NOMO-1 (cell line): ENCODE results near the gene CEP170B.
"Not testable (repeated sequence)": the region's sequence is repeated elsewhere in the genome, so short reads cannot be mapped to it uniquely, and the experiment has no call there.

Source experiments
- DNase-seq, 2 experiments: peaks; one replicate each; lab custom pipeline; 2025; ENCODE audit not compliant: unreplicated experiment in 2 of 2; lab: John Stamatoyannopoulos, UW

The CEP170B gene

DNA sequence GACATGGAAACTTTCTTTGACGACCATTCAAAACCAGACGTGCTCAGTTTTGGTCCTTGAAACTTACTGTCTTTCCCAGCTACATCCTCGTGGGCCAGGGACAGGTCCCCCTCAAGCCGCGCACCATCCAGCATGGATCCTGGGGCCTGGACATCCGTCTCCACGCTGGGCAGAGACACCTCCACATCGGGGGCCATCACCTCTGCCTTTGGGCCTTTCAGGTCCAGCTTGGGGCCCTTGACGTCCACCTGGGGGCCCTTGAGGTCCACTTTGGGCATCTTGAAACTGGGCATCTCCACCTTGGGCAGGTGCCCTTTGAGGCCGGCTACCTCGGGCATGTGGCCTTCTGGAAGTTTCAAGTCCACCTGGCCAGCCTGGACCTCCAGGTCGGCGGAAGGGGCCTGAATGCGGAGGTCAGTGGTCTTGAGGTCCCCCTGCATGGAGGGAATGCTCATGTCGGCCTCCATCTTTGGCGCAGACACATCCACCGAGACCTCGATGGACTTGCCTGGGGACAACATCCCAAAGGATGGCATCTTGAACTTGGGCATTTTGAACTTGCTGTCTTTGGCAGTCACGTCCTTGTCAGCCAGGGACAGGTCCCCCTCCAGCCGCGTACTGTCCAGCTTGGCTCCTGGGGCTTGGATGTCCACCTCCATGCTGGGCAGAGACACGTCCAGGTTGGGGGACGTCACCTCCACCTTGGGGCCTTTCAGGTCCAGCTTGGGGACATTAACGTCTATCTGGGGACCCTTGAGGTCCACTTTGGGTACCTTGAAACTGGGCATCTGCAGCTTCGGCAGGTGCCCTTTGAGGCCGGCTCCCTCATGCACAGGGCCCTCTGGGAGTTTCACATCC lies 76.7 kb downstream of the CEP170B start:
- no peak for DNase-seq

GRCh38 chr14:104942586-104942985 lies 77.5 kb downstream of the CEP170B start:
- DNase-seq: no peak

DNA sequence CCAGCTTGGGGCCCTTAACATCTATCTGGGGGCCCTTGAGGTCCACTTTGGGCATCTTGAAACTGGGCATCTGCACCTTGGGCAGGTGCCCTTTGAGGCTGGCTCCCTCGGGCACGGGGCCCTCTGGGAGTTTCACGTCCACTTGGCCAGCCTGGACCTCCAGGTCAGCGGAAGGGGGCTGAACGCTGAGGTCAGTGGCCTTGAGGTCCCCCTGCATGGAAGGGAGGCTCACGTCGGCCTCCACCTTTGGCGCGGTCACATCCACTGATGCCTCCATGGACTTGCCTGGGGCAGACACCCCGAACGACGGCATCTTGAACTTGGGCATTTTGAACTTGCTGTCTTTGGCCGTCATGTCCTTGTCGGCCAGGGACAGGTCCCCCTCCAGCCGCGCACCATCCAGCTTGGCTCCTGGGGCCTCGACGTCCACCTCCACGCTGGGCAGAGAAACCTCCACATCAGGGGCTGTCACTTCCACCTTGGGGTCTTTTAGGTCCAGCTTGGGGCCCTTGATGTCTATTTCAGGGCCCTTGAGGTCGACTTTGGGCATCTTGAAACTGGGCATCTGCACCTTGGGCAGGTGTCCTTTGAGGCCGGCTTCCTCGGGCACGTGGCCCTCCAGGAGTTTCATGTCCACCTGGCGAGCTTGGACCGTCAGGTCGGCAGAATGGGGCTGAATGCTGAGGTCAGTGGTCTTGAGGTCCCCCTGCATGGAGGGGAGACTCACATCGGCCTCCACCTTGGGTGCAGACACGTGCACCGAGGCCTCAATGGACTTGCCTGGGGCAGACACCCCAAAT lies 78.3 kb downstream of the CEP170B start:
- DNase-seq: not testable (repeated sequence)

DNA sequence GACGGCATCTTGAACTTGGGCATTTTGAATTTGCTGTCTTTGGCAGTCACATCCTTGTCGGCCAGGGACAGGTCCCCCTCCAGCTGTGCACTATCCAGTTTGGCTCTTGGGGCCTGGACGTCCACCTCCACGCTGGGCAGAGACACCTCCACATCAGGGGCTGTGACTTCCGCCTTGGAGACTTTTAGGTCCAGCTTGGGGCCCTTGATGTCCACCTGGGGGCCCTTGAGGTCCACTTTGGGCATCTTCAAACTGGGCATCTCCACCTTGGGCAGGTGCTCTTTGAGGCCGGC lies 78.9 kb downstream of the CEP170B start:
- not testable (repeated sequence) for DNase-seq

DNA sequence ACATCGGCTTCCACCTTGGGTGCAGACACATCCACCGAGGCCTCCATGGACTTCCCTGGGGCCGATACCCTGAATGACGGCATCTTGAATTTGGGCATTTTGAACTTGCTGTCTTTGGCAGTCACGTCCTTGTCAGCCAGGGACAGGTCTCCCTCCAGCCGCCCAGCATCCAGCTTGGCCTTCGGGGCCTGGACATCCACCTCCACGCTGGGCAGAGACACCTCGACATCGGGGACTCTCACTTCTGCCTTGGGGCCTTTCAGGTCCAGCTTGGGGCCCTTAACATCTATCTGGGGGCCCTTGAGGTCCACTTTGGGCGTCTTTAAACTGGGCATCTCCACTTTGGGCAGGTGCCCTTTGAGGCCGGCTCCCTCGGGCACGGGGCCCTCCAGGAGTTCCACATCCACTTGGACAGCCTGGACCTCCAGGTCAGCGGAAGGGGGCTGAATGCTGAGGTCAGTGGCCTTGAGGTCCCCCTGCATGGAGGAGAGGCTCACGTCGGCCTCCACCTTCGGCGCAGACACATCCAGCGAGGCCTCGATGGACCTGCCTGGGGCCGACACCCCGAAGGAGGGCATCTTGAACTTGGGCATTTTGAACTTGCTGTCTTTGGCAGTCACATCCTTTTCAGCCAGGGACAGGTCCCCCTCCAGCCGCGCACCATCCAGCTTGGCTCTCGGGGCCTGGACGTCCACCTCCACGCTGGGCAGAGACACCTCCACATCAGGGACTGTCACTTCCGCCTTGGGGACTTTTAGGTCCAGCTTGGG lies 79.6 kb downstream of the CEP170B start:
- not testable (repeated sequence) for DNase-seq

- not testable (repeated sequence) for DNase-seq
Observed at GRCh38 chr14:104945266-104945665, 80.2 kb downstream of the CEP170B start.
